SHP77 (cell line): ENCODE results near the gene FHIT.
"Not testable (repeated sequence)": the region's sequence is repeated elsewhere in the genome, so short reads cannot be mapped to it uniquely, and the experiment has no call there.

Source experiments
- DNase-seq, 2 experiments: peaks; one replicate each; lab custom pipeline; 2025; lab: John Stamatoyannopoulos, UW

Gene FHIT

DNA sequence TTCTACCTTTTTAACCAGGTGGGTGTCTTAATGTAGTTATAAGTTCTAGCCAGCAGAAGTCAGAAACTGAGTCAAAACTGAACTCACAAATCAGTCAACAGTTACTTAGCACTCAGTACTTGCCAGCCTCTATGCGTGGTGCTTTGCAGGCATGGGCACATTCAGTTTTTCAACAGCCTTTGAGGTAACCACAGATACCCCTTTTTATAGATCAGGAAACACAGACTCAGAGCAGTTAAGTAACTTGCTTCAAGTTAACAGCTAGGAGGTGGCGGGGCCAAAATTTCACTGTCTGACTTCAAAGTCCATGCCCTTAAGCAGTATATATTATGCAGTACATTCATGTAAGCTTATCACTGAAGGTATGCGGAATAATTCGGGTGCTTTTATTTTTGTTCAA is 139.4 kb downstream of the FHIT start:
- DNase-seq: no peak

DNA sequence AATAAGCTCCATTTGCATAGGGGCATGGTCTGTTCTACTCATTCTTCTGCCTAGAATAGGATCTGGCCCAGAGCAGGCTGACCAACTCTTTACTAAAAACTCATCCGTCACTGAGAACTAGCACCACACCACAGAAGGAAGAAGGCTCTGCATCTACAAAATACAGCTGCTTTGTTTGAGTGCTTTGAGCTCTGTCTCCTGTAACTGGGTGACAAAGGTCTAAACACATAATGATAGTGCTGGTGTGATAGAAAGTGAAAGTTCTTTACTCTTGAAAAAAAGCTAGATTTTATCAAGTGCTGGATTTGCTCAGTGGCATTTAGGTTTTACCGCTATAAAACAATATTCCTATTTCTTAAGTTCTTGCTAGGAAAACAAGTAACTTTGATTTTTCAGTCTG is 140.7 kb downstream of the FHIT start:
- DNase-seq: no peak

DNA sequence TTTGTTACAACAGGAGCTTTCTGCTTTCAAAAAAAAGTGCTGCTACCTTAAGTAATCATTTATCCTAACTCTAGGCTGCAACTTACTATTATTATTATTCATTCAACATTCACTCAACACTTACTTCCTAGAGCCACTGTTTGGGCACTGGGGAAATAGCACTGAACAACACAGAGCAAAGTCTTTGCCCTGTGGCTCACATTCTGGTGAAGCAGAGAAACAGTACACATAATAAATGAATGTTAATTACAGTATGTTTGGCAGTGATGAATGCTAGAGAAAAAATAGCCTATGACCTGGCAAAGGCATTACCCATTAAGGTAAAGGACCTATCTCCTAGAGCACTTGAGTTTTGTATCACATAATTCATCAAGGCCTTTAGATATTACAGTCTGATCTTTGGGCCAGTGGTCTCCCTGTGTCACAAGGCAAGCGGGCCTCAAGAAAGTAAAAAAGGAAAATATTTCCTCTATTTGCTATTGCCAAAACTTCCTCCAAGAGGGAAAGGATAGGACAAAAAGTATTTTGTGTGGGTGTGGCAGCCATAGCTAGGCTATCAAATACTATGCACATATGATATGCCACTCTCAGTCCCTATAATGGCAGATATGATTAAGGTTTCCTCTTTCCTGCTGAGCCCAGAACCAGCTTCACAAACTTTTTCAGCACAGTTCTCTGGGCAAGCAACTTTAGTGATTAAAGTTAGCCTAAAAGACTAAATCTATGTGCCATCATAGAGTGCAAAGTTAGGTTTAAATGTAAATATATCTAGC is 142.8 kb downstream of the FHIT start:
- DNase-seq: no peak

DNA sequence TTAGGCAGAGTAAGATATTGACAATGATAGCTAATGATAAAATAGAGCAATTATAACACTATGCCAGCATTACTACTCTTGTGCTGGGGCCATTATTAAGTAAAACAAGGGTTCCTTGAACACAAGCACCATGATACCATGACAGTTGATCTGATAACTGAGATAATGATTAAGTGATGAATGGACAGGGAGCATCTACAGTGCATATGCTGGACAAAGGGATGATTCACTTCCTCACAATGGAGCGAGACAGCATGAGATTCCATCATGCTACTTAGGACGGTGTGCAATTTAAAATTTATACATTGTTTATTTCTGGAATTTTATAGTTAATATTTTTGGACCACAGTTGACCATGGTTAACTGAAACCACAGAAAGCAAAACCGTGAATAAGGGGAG is 156.6 kb downstream of the FHIT start:
- no peak for DNase-seq

DNA sequence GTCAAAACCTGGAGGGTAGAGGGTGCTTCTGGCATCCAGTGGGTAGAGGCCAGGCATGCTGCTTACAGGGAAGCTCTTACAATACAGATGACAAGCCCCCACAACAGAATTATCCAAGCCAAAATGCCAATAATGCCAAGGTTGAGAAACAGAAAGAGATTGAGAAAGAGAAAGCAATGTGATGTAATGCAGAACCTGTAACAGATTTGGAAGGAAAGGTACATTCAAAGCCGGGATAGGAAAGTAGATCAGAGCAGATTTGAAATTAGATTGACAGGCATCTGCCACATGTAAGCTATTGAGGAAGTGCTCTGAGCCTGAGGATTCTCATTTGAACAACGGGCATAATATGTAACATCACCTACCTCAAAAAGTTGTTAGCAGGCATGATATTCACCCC is 157.9 kb downstream of the FHIT start:
- no peak for DNase-seq

DNA sequence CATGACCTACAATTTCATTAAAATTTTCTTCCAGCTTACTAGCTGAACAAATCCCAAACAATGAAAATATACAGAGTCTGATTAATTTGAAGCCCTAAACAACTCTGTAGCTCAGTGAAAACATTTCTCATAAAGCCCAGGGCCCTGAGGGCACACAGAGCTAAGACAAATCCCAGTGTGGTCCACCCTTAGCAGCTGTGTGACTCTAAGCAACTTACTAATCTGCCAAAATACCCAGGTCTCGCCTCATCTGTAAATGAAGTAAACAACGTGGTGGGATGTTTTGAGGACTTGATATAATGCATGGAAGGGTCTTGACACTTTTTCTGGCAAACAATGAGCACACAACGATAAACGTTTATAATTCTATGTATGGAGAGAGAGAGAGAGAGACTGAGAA is 158.4 kb downstream of the FHIT start:
- DNase-seq: no peak

DNA sequence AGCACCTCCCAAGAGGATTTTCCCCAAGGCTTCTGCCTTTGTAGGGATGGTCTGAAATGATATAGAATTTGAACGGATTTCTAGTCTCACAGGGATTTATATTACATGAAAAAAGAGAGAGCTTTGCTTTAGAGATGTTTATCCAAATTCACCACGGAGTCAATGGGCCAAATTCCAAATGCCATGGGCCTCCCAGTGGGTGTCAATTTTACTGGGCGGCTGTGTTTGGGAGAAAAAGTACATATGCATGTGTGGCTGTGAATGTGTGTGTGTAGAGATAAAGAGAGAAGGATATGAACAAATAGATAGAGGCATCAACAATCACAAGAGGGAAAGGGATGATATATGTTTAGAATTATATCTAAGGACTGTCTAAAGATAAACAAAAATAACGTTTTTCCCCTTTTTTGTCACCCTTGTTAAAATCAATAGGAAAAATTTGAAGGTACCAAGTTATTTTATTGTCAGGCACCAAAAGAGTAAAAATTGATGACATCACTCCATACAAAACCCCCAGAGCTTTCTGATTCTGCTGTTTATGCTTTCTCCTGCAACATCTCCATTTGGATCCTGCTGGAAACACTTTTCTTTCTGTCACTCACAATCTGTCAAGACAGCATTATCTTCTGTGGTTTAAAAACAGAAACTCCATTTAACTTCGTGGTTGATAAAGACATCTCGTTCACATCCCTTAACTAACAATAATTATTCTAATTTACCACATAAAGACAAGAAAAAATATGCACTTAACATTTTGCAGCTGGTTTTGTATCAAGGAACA is 160.7 kb downstream of the FHIT start:
- DNase-seq: no peak

DNA sequence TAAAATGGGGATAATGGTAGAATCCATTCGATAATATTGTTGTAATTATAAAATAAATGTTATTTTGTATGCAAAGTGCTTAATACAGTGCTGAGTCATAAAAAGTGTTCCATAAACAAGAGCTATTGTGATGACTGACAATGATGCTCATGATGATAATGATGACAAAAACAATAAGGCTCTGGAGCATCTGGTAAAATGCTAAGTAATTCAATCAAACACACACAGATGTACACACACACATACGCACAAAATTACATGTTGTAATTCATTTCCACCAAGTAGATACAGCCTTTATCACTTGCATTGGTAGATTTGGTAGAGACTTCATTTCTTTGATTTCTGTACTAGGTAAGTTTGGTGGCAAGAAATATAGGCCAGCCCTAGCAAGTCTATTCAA is 163.8 kb downstream of the FHIT start:
- DNase-seq: no peak

DNA sequence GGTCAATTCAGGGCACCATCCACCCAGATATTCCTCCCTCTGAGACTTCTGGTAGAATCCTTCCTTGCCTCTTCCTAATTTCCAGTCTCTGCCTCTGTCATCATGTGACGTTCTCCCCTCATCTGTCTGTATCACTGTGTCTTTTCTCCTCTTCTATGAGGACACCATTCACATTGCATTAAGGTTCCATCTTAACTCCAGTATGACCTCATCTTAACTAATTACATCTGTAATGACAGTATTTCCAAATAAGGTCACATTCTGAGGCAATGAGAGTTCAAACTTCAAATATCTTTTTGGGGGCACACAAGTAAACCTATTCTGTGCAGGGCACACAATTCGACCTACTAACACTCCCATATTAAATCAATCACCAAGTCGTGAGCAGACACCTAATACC is 169.7 kb downstream of the FHIT start:
- no peak for DNase-seq

DNA sequence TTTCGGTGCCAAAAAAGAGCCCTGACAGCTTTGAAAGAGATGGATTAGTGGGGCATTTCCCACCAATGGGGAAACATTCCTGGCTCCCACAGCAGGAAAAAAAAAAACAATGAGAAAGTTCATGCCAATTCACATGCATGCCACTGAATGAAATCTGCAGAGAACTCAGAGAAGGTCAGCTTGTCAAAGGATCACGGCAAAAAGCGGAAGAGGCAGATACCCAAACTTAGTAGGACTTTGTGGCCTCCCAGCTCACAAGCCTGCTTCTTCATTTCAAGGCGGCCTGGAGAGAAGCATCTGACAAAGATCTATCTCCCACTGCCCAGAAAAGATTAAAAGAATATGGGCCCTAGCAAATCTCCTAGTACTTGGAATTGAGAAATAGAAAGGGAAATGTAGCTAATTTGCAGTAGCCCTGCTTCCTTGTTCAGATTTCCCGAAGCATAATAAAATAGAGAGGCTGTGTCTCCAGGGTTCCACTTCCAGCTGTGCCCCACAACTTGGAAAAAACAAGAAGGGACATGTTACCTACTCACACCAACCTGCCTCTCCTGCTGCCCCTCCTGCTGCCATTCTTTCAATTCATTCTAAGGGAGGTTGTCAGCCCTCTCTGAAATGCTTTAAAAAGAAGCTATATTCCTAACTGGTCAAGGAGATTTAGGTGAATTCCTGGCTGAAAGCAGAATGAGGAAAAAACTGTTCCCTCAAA is 170.4 kb downstream of the FHIT start:
- DNase-seq: no peak

DNA sequence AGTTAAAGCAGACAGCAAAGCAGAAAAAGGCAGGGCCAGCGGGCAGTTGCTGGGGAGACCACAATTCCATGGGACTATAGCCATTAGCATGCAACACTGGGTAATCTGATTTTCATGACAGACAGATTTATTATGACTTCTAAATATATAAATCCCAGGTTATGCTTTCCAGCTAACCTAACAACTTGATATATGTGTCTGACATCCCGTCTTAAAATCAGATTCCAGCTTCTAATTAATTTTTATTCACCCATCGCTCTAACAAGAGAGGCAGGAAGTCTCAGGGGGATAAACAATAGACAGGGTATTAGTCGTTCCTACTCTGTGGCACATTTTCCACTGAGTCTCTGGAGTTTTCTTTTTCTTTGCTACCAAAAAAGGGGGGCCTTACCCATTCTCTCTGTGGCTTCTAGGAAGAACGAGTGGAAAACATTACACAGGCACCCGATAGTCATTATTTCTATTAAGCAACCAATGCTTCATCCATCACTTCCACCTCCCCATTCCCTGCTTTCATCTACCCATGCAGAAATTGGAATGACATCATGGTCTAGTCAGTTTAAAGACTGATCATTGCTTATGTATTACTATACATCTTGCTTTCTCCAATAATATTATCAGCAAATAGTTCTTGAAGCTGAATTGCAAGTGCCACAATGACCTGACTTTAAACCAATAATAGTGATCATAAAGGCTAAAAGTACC is 173.1 kb downstream of the FHIT start:
- DNase-seq: no peak

DNA sequence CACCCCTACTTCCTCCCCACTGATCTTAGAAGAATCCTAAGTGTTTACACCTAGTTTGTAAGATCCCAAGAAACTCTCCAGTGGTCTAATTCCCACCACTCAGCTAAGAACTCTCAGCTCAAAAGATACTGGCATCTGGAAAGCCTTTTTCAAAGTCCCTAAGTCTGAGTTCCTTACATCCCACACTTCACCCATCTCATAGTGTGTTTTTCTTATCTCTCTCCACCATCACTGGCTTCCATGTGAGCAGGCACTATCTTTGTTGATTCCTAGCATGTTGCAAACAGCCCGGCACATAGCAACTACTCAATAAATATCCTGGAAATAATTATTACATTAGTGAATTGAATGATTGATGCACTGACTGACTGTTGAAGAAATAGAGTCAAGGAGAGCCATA is 173.7 kb downstream of the FHIT start:
- no peak for DNase-seq

DNA sequence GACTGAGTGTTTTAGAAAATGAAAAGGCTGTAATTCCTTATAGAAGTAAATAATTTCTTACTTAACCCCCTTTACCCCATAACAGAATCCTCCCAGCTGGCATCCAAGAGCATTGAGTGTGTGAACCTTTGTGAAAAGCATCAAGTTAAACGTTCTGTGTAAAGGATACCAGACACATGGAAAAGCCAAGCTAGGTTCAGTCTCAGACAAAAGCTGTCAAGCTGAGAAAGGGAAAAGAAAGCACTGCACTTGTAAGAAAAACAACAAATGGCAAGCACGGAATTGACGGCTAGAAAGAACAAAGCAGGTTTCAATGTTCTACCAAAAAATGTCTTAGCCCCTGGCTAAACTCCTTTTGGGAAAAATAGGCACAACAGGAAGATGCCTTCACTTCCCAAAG is 176.5 kb downstream of the FHIT start:
- DNase-seq: no peak

DNA sequence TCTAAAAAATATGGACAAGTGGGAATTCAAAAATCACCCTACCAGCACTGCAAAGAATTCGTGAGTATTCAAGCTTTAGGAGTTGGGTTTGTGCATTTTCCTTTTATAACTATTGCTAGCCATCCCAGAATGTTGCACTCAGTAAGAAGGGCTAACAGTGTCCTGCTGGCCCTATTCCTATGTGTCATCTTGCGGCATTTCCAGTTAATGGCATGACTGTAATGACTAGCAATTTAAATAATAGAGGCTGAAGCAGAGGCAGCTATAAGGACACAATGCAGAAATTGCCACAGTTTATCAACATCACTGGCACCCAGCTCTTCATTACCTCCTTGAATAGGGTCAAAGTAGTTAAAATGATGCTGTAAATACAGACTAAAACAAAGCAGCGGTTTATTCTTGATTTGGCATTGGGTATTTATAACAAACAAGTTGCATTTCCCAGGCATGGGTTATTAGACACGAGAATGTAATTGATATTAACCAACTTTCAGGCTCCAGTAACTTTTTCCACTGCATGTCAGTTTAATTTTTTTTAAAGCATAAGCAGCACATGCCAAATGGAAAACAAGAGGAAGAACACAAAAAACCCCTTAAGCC is 177.6 kb downstream of the FHIT start:
- DNase-seq: no peak

DNA sequence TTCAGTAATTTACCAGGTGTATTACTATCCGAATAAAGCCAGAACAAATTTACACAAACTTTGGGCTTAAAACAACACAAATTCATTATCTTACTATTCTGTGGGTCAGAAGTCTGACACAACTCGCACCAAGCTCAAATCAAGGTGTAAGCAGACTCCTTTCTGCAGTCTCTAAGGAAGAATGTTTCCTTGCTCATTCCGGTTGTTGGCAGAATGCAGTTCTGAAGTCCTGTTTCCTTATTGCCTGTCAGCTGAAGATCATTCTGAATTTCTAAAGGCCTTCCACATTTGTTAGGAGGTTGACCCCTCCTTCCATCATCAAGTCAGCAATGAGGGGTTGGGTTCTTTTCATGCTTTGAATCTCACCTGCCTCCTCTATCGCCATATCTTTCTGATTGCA is 183.2 kb downstream of the FHIT start:
- no peak for DNase-seq

DNA sequence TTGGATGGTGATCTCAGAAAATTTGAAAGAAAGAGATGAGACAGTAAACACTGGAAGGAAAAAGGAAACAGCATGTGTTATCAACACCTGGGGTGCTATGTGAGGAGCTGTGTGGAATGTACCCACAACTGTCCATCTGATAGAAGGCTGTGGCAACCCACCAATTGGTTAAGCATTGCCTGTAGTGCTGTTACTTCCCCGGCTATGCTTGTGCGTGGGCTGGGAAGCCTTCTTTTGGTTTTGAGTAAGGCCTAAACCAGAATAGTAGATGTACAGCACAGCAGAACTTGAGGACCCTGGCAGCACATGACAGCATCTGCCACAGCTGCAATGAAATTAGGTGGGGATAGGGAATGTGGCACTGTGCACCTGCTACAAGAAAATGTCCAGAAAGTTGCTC is 184.5 kb downstream of the FHIT start:
- DNase-seq: no peak

DNA sequence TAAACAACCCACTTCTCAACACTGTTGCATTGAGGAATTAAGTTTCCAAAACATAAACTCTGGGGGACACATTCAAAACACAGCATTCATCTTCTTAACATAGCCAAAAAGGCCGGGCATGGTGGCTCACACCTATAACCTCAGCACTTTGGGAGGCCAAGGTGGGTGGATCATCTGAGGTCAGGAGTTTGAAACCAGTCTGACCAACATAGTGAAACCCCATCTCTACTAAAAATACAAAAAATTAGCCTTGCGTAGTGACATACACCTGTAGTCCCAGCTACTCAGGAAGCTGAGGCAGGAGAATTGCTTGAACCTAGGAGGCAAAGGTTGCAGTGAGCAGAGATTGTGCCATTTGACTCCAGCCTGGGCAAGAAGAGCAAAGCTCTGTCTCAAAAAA is 185.0 kb downstream of the FHIT start:
- not testable (repeated sequence) for DNase-seq

DNA sequence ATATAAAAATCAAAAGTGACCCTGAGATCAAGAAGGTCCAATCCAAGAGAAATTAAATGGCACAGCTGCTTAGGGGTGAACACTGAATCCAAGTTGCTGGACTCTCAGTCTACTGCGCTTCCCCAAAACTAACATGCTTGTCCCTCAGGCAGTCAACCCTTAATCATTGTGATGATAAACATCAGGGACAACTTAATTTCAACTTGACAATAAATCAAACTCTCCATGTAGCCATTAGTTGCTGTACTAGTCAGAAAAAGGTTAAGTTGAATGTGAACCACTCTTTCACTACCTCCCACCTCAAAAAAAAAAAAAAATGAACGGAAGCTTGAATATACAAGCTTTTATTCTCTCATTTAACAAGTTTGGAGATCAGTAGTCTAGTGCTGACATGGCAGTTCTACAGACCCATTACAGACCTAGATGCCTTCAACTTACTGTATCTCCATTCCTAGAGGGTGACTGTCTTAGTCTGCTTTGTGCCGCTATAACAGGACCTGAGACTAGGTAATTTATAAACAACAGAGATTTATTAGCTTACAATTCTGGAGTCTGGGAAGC is 185.7 kb downstream of the FHIT start:
- no peak for DNase-seq

DNA sequence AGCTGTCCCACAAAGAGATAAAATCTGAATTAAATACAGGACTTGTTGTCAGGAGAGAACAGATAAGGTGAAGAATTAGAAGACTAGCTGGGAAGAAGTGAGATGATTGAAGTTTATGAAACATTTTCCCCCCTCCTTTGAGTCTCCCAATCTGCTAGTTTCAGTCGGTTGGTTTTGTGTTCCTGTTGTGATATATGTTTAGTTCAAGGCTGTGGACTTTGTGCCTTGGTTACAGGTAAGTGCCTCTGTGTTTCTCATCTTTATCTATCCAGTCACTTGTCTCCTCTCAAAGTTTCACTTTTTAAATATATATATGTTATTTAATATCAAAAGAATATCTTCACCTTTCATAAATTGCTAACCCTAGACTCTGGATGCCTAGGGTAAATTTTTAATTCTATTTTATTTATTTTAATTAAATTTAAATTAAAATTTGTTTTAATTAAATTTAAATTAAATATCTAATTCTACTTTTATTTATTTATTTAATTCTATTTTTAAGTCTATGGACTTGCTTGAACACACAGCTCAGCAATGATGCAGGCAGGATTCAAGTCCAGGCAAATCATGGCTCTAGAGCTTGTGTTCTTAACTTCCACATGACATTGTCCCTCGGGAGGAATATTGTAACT is 190.0 kb downstream of the FHIT start:
- DNase-seq: no peak

DNA sequence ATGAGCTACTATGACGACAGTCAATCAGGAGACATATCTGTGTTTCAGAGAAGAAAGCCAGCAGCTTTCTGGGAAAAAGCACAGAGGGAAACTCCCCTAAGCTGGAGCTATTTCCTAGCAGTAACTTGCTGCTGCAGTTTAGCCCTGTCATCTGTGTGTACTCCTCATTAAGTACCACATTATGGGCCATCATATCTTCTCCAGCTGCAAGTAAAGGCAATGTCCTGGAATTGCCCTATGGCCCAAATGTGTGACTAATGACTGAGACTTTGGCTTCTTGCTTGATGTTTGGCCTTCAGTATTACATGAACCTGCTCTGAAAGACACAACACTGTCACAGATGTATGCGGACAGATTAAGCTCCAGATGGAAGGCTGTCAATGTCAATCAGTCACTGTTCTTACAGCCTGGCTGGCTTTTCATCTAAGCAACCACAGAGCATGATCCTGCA is 190.8 kb downstream of the FHIT start:
- DNase-seq: no peak

DNA sequence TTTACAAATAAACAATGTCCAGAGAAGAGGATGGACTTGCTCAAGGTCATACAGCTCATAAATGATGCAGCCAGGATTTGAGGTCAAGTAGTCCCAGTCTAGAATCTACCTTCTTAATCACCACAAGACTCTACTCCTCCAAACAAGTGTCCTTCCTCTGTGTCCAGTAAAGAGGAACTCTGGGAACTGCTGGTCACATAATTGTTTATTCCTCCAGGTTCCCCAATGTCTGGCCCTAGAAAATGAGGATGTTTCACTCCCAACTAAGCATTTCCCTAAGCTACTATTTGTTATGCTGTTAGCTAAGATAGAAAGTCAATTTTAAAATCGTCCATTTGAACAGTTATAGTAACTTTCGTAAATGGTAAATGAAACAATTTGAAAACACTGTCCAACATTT is 192.4 kb downstream of the FHIT start:
- no peak for DNase-seq
